HepG2 (cell line): Measurements from ENCODE around the gene STARD13. TPM values are rescaled to one million over a fixed set of nuclear protein-coding genes. Genes with fewer than 3 reads are reported as not detected.

Source experiments
- CBFB ChIP-seq: sonication (generic); formaldehyde crosslinking; IDR thresholded peaks from 2 replicates; pipeline ENCODE4 v1.4.0; 2020; ENCODE audit warnings: missing genetic modification reagents
- DBP ChIP-seq: sonication (generic); formaldehyde crosslinking; IDR thresholded peaks from 2 replicates; pipeline ENCODE4 v1.4.0; 2020; ENCODE audit warnings: missing genetic modification reagents; ENCODE audit errors: not compliant biosample characterization
- GPN1 ChIP-seq: sonication (generic); formaldehyde crosslinking; IDR thresholded peaks from 2 replicates; pipeline ENCODE4 v1.5.1; 2020; ENCODE audit warnings: missing genetic modification reagents, borderline replicate concordance
- HMG20A ChIP-seq: IDR thresholded peaks from 2 replicates; pipeline ENCODE4 v1.6.1; 2016; ENCODE audit warnings: borderline replicate concordance
- IRF1 ChIP-seq: sonication (generic); formaldehyde crosslinking; IDR thresholded peaks from 2 replicates; pipeline ENCODE4 v1.4.0; 2020; ENCODE audit warnings: low read depth, mild to moderate bottlenecking, missing genetic modification reagents
- JARID2 ChIP-seq: sonication (generic); formaldehyde crosslinking; IDR thresholded peaks from 2 replicates; pipeline ENCODE4 v1.8.1; 2023; ENCODE audit warnings: missing genetic modification reagents, inconsistent platforms; ENCODE audit not compliant: insufficient replicate concordance
- MAFF ChIP-seq: IDR thresholded peaks from 2 replicates; pipeline ENCODE4 v1.6.1; 2011; ENCODE audit warnings: low read depth, low read length, improper control_type of control experiment
- MXD3 ChIP-seq: IDR thresholded peaks from 2 replicates; pipeline ENCODE4 v1.6.1; 2016; ENCODE audit warnings: mild to moderate bottlenecking, missing biosample characterization, missing genetic modification reagents
- NPAS2 ChIP-seq: sonication (generic); formaldehyde crosslinking; IDR thresholded peaks from 2 replicates; pipeline ENCODE4 v1.8.0; 2022; ENCODE audit warnings: mild to moderate bottlenecking, missing genetic modification reagents, borderline replicate concordance
- PHF20 ChIP-seq: sonication (generic); formaldehyde crosslinking; IDR thresholded peaks from 2 replicates; pipeline ENCODE4 v1.5.0; 2020; ENCODE audit warnings: mild to moderate bottlenecking, missing genetic modification reagents
- PHF8 ChIP-seq: sonication (generic); formaldehyde crosslinking; IDR thresholded peaks from 2 replicates; pipeline ENCODE4 v1.5.0; 2020; ENCODE audit warnings: missing genetic modification reagents
- PLRG1 ChIP-seq: fragments of 450-650 bp; conservative IDR thresholded peaks from 2 replicates; pipeline ENCODE4 v1.6.1; 2016
- POLR2AphosphoS2 ChIP-seq: IDR thresholded peaks from 2 replicates; pipeline ENCODE4 v1.6.1; 2011; ENCODE audit warnings: low read depth, low read length, improper control_type of control experiment
- POLR2AphosphoS5 ChIP-seq: IDR thresholded peaks from 2 replicates; pipeline ENCODE4 v1.6.1; 2012; ENCODE audit warnings: low read depth, low read length
- RBFOX2 ChIP-seq: fragments of 200-400 bp; formaldehyde crosslinking; IDR thresholded peaks from 2 replicates; pipeline ENCODE4 v1.6.1; 2017; ENCODE audit warnings: low read depth, mild to moderate bottlenecking, low read length
- REL ChIP-seq: sonication (generic); formaldehyde crosslinking; conservative IDR thresholded peaks from 2 replicates; pipeline ENCODE4 v1.8.0; 2022; ENCODE audit warnings: mild to moderate bottlenecking, missing genetic modification reagents, moderate library complexity
- TAF15 ChIP-seq: fragments of 200-400 bp; formaldehyde crosslinking; IDR thresholded peaks from one replicate; pipeline ENCODE4 v1.6.1; 2018; ENCODE audit warnings: mild to moderate bottlenecking, low read depth, low read length; ENCODE audit not compliant: poor library complexity, severe bottlenecking
- ZFP37 ChIP-seq: sonication (generic); formaldehyde crosslinking; IDR thresholded peaks from 2 replicates; pipeline ENCODE4 v1.4.0; 2020; ENCODE audit warnings: missing genetic modification reagents, borderline replicate concordance
- ZMYM2 ChIP-seq: sonication (generic); formaldehyde crosslinking; IDR thresholded peaks from 2 replicates; pipeline ENCODE4 v1.8.0; 2022; ENCODE audit warnings: mild to moderate bottlenecking, missing genetic modification reagents
- ZNF263 ChIP-seq: sonication (generic); formaldehyde crosslinking; IDR thresholded peaks from 2 replicates; pipeline ENCODE4 v1.4.0; 2020; ENCODE audit warnings: missing genetic modification reagents
- ZNF326 ChIP-seq: sonication (generic); formaldehyde crosslinking; IDR thresholded peaks from 2 replicates; pipeline ENCODE4 v1.4.0; 2020; ENCODE audit warnings: missing genetic modification reagents, borderline replicate concordance
- ZNF335 ChIP-seq: sonication (generic); formaldehyde crosslinking; IDR thresholded peaks from 2 replicates; pipeline ENCODE4 v1.4.0; 2020; ENCODE audit warnings: missing genetic modification reagents
- ZNF614 ChIP-seq: IDR thresholded peaks from 2 replicates; pipeline ENCODE4 v1.6.1; 2018; ENCODE audit warnings: missing biosample characterization, missing genetic modification reagents, inconsistent platforms, borderline replicate concordance
- ZNF672 ChIP-seq: sonication (generic); formaldehyde crosslinking; IDR thresholded peaks from 2 replicates; pipeline ENCODE4 v1.8.1; 2022; ENCODE audit warnings: missing genetic modification reagents
- ZNF710 ChIP-seq: sonication (generic); formaldehyde crosslinking; IDR thresholded peaks from 2 replicates; pipeline ENCODE4 v1.5.0; 2020; ENCODE audit warnings: mild to moderate bottlenecking, missing genetic modification reagents, borderline replicate concordance
- ZNF775 ChIP-seq: sonication (generic); formaldehyde crosslinking; IDR thresholded peaks from 2 replicates; pipeline ENCODE4 v1.4.0; 2020; ENCODE audit warnings: missing genetic modification reagents, mild to moderate bottlenecking, moderate library complexity, borderline replicate concordance
- ZNF781 ChIP-seq: sonication (generic); formaldehyde crosslinking; IDR thresholded peaks from 2 replicates; pipeline ENCODE4 v1.5.1; 2020; ENCODE audit warnings: borderline replicate concordance, mild to moderate bottlenecking, missing genetic modification reagents; ENCODE audit errors: not compliant biosample characterization
- polyA plus RNA-seq, 8 experiments: library from polyadenylated mRNA; depleted of rRNA in 3 of 8; stranded (reverse) in 7 of 8; unstranded in 1 of 8; fragments of >200 nt; fragmentation: Illumina TruSeq in 4 of 8; extraction: Trizol in 4 of 8; gene quantifications; 2 replicates each; pipeline versions ENCODE4 v1.2.1 to v1.2.3, GENCODE V29; 2011 to 2016; ENCODE audit warnings: low read depth in 4 of 8, missing spikeins in 1 of 8, mixed read lengths in 1 of 8; ENCODE audit not compliant: insufficient read depth in 1 of 8
- total RNA-seq, 5 experiments: library from RNA; depleted of rRNA; stranded (reverse); fragments of >200 nt; fragmentation: Illumina TruSeq; extraction: Trizol; gene quantifications; 2 replicates each; pipeline ENCODE4 v1.2.3, GENCODE V29; 2016; ENCODE audit warnings: low read depth in 1 of 5

Gene STARD13
- total and polyA plus RNA-seq, 2 of the 13 experiments (the other 11 are each of a cell fraction or from before 2014, with no cell fraction given), result 12.8 to 14.3 TPM

- TF ChIP-seq ZNF335 (CRISPR knock-in tag) (0 out of 2 replicates have a peak, but pooled peaks have one; percentile 59), ZNF672 (CRISPR knock-in tag) (no peak), MAFF (no peak; the same call in 1 of the 2 replicates), TAF15 (no peak), RBFOX2 (no peak), ZNF781 (CRISPR knock-in tag) (no peak), POLR2AphosphoS5 (no peak), ZNF263 (no peak), ZFP37 (CRISPR knock-in tag) (0 out of 2 replicates have a peak, but pooled peaks have one; percentile 20), JARID2 (no peak), PLRG1 (no peak), PHF8 (0 out of 2 replicates have a peak, but pooled peaks have one; percentile 23), CBFB (0 out of 2 replicates have a peak, but pooled peaks have one; percentile 41), REL (CRISPR knock-in tag) (no peak), PHF20 (CRISPR knock-in tag) (no peak), MXD3 (CRISPR knock-in tag) (no peak), NPAS2 (CRISPR knock-in tag) (no peak), GPN1 (CRISPR knock-in tag) (no peak), ZNF326 (no peak), HMG20A (CRISPR knock-in tag) (peak; percentile 95), ZNF710 (CRISPR knock-in tag) (peak; percentile 95; the same call in 1 of the 2 replicates), DBP (CRISPR knock-in tag) (no peak), ZMYM2 (CRISPR knock-in tag) (0 out of 2 replicates have a peak, but pooled peaks have one; percentile 81), ZNF775 (no peak), POLR2AphosphoS2 (no peak), IRF1 (no peak), ZNF614 (CRISPR knock-in tag) (peak; percentile 97)
Measured at GRCh38 chr13:33125821-33126570, 159.6 kb downstream of the STARD13 start (continued).
